HG03565 (cell line): Measurements from ENCODE around the gene SRI.
A peak's percentile ranks its signal among the peaks of the same experiment; 100 is the strongest.
"Not testable (repeated sequence)": the region's sequence is repeated elsewhere in the genome, so short reads cannot be mapped to it uniquely, and the experiment has no call there.

Experiments
- ATAC-seq: cut with Tn5 transposase; IDR thresholded peaks from one replicate; pipeline ENCODE4 v1.9.1; 2021; ENCODE audit warnings: mild to moderate bottlenecking, moderate library complexity; ENCODE audit not compliant: unreplicated experiment

Gene SRI, protein sequence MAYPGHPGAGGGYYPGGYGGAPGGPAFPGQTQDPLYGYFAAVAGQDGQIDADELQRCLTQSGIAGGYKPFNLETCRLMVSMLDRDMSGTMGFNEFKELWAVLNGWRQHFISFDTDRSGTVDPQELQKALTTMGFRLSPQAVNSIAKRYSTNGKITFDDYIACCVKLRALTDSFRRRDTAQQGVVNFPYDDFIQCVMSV

DNA sequence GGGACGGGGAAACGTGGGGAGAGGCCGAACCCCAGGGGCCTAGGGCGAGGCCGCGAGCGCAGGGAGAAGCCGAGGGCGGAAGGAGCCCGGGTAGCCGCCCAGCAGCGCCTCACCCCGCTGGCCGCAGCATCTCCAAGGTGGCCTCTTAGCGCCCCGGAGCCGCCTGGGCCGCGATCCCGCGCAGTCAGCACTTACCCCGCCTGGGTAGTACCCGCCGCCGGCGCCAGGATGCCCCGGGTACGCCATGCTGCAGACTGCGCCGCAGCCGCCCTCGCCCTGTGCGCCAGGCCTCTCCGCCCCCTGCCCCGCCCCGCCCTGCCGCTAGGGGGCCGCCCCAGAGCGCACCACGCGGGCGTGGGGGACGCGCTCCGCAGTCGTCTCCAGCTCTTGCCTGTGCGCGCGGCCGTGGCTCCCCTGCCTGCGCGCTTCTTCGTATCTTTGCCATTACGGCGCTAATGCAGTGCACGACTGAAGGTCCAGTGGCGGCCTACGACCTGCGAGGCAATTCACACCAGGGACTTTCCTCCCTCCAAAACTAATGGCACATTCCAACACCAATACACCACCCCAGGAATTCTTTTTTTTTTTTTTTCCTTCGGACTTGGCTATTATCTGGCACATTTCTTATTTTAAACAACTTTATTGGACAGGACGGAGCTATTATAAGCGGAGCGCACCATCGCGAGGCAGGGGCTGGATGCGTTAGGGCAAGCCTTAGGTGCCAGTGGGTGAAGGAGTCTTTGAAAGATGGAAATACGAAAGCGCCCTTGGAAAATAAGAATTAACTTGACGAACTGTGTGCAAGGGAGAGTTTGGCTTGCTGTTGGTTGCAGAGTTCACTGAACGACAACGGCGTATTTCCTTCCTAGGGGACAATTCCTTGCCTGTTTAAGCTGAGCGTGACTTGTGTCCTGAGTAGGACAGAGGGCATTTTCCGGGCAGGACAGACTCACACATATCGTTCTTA, at the start of gene SRI:
SRI (minus strand) TSS at position 258 of the 967 bp plus-strand sequence; CDS start at position 246, 12 bp downstream.
- ATAC-seq: peak; percentile 48

DNA sequence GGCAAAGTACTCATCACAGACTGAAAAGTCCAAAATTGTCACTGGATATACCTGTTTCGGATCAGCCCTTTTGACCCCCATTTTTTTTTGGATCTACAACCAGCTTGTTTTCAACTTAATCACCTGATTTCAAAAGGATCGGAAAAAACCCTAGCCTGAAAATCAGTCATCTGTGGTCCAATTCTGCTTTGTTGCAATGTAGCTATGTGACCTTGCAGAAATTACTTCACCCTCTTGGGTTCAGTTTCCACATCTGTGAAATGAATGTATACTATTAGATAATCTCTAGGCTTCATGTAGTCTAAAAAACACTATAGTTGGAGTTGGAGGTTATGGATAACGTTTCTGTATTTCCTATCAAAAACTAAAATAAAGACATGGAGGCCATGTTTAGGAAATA, 49.7 kb upstream of the SRI start:
- no peak for ATAC-seq

DNA sequence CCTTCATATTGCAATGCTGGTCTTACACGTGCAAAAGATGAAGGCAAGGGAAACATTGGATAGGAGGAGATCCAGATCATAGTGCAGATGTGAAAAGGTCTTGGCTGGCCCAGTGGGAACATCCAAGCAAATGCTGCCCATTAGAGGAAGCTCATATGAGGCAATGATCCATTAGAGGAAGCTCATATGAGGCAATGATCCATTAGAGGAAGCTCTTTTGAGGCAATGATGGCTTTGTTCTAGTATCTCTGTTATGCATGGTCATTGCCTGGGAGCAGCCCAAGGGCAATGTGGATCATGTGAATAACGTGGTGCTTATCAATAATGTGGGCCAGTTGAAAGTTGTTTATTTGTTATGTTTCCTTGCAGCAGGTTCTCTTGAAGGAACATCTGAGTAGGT, 49.0 kb upstream of the SRI start:
- ATAC-seq: no peak

DNA sequence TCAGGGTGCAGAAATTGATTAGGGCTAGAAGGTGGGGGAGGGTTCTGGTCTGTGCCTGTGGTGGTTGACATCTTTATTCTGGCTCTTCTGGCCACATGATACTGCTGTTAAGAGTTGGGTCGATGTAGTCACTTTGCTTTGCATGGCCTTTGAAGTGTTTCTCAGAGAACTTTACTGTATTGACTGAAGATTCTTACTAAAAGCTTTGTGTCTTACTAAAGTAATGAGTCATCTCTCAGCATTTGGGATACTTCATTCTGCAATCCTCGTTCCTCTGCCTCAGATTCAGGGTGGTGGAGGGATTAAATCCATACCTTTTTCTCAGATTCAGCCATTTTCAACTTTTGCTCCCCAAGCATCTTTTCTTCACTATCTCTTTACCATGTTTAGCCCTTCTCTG, 48.2 kb upstream of the SRI start:
- ATAC-seq: no peak

DNA sequence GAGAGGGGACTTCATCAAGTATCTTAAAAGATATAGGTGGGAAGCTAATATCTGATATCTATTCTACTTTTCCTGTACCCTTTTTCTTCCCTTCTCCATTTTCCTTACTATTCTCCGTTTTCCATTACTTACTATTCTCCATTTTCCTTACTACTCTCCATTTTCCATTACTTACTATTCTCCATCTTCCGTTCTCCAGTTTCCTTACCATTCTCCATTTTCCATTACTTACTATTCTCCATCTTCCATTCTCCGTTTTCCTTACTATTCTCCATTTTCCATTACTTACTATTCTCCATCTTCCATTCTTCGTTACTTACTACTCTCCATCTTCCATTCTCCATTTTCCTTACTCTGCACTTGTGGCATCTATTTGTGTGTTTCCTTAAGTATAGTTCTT, 47.6 kb upstream of the SRI start:
- no peak for ATAC-seq

DNA sequence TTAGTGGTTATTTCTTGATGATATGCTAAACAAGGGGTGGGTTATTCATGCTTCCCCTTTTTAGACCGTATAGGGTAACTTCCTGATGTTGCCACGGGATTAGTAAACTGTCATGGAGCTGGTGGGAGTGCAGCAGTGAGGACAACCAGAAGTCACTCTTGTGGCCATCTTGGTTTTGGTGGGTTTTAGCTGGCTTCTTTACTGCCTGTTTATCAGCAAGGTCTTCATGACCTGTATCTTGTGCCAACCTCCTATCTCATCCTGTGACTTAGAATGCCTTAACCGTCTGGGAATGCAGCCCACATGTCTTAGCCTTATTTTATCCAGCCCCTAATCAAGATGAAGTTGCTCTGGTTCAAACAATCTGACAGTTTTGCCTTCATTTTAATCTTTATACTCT, 45.1 kb upstream of the SRI start:
- ATAC-seq: not testable (repeated sequence)

DNA sequence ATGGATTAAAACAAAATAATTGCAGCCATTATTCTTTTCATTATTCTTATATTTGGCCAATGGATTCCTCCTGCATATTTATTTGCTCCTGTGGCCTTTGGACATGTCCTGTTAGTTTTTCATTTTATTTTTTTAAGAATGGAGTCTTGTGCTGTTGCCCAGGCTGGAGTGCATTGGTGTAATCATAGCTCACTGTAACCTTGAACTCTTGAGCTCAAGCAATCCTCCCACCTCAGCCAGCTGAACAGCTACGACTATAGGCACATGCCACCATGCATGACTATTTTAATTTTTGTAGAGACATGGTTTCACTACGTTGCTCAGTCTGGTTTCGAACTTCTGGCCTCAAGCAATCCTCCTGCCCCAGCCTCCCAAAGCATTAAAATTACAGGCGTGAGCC, 42.7 kb upstream of the SRI start:
- no peak for ATAC-seq

DNA sequence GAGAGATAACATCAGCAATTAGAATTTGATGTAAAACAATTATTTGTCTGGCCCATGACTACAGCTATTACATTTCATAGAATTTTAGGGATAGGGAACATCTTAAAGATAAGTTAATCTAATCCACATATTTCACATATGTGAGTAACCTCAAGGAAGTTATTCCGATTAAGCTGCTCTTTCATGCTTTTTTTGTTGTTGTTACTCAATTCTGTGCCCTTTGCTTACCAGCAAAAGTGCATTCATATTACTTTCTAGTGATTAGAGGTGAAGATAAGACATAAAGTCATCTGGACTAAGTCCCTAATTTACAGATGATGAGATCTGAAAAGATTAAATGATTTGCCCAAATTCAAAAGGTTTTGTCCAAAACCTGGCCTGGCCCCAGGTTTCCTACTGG, 40.9 kb upstream of the SRI start:
- ATAC-seq: no peak

DNA sequence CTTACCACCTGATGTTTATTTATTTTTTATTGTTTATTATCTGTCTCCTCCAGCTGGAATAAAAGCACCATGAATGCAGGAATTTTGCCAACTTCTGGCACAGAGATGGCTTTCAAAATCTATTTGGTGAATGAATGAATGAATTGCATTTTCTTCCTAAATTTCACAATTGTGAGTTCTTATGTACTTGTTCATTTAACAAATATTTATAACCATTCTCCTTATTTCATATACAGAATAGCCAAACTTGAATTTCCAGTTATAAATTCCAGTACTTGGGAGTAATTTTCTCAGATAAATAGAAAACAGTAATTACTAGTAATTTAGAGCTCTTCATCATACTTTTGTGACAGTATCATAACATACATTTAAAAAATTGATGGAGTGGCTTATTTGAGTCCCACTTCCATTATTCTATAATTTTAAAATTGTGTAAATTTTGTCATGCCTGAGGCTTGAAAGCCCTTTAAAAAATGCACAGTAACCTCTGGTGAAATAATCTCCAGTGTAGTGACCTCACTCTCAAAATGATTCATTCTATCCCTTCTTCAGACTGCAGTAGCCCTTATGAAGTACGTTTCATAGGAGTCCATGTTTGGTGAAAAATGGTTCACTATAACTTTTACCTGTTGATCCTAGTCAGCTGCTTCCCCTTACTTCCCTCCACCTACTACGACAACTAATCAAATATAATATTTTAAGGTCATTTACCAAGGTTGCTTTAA, 40.0 kb upstream of the SRI start:
- no peak for ATAC-seq

DNA sequence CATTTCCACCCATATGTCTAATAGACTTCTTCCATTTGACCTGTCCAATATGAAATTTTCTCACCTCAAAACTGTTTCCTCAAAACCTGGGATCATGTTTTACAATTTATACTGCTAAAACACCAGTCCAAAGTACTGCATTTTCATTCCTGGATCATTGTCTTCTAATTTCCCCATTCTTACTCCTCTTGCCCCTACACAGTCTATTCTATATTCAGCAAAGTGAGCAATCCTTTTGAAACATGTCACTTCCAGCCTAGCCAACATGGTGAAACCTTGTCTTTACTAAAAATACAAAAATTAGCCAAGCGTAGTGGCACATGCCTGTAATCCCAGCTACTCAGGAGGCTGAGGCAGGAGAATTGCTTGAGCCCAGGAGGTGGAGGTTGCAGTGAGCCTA, 38.5 kb upstream of the SRI start:
- ATAC-seq: not testable (repeated sequence)

DNA sequence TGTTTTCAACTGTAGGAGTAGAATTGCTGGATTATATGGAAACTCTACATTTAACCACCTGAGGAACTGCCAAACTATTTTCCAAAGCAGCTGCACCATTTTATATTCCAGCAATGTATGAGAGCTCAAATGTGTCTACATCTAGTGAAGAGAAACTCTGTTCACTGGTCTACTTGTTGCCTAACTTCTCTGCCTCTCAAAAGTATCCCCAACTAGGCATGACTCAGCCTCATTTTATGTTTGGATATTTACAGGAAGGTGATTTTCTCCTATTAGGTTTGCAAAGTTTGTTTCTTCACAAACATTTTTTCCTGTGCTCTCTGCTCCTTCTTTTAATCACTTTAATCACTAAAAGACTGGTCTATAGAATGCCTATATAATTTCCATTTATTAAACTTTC, 37.1 kb upstream of the SRI start:
- no peak for ATAC-seq

DNA sequence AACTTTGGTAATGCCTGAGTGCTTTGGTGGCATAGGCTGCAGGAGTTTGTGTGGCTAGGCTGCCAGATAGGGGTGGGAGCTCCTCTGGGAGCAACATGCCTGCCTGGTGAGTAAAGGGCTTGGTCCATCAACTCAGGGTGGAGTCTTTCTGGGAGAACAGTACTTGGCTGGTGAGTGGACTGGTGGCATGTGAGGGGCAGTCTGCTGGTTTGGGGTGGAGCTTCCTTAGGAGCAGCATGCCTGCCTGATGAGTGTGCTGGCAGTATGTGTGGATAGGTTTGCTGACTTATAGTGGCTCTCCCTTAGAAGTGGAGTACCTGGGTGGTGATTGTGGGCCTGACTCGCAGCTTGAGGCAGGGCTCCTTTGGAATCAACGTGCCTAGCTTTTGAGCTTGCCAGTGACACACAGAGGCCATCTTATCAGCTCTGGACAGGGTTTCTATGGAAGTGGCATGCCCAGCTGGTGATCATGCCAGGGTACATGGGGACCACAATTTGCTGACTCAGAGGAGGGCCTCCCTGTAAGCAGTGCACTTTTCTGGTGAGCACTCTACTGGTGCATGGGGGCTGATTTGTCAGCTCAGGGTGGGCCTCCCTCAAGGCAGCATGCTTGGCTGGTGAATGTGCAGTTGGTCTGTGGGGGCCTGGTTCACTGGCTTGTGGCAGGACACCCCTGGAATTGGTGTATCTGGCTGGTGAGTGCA, 35.0 kb upstream of the SRI start:
- no peak for ATAC-seq

DNA sequence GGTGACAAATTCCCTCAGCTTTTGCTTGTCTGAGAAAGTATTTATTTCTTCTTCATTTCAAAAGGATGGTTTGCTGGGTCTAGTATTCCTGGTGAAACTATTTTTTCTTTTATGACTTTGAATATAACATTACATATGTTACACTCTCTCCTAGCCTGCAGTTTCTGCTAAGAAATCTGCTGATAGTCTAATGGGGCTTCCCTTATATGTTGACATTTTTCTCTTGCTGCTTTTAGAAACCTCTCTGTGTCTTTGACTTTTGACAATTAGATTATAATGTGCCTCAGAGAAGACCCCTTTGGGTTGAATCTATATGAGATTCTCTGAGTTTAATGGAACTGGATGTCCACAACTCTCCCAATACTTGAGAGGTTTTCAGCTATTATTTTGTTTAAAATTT, 33.8 kb upstream of the SRI start:
- ATAC-seq: no peak

DNA sequence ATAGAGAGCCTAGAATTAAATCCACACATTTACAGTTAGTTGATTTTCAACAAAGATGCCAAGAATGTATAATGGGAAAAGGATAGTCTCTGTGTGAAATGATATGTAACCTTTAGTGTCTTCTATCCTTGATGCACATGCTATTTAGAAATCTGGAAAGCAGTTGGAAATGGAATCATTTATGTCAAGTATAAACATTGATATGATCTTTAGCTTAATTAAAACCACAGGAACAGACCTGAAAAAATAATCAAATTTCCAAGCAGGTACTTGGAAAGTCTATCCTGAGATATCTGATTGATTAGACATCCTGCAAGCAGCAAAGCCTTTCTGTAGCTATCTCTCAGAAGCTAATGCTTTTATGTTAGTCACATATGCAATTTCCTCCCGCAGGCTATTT, 24.4 kb upstream of the SRI start:
- ATAC-seq: no peak

DNA sequence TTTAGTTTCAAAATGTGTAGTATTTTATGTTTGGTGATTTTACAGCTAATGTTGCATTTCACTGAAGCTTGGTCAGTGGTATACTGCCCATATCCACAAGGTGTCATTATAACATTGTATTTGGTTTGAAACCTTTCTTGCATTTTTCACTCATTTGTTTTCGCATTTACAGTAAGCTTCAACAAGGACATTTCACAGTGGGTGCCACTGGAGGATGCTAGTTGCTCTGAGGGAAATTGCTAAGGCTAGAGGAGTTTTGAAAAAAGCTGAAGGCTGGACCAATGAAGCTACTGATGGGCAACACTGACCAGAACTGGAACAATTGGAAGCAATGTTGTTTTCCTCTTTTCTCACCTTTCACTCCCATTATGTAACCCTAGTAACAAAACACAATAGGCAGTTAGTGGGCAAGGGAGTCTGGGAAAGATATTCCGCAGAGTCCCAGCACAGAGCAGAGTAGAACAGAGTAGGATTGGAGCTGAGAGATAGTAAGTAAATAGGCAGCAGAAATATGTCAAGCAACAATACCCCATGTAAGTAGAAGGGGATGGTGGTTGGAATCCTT, 23.6 kb upstream of the SRI start:
- ATAC-seq: peak; percentile 91

DNA sequence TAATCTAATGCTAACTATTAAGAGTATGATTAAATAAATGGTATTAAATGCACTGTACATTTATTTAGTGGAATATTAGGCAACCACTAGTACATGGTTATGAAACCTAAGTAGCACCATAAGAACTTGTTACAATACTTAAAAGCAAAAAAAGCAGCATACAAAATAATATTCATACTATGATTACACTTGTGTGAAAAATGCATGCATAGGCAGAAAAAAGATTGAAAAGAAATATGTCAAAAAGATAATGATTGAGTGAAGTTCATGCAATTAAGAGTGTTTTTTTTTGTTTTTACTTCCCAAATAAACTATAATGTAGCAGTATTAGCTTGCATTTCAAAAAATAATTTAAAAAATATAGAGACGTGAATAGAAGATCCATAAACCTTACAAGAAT, 20.0 kb upstream of the SRI start:
- no peak for ATAC-seq

DNA sequence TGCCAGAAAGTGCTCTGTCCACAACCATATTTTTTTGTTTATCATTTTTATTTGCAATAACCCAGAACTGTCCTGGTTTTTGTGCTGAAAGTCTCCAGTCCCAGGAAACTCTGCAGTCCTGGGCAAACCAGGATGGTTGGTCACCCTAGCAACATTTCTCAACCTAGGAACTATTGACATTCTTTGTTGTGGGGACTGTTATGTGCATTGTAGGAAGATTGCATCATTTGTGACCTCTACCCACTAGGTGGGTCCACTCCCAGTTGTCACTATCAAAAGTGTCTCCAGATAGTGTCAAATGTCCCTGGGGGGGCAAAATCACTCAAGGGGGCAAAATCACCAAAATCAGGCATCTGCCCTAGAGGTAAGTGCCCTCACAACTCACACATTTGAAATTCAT, 14.0 kb upstream of the SRI start:
- no peak for ATAC-seq

DNA sequence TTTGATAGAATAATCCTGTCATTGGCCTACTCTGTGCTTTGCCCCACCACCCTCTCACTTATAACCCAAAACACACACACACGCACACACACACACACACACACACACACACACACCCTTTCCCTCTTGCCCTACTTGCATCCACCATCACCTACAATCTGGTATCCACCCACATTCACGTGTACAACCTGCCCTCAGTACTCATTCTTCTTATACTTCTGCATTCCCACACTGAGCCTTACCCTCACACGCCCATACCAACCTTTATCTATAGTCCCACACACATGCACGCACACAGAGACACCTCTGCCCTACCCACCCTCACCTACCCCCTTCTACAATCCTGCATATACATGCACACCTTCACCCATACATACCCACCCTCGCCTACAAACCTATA, 10.8 kb upstream of the SRI start:
- ATAC-seq: no peak

DNA sequence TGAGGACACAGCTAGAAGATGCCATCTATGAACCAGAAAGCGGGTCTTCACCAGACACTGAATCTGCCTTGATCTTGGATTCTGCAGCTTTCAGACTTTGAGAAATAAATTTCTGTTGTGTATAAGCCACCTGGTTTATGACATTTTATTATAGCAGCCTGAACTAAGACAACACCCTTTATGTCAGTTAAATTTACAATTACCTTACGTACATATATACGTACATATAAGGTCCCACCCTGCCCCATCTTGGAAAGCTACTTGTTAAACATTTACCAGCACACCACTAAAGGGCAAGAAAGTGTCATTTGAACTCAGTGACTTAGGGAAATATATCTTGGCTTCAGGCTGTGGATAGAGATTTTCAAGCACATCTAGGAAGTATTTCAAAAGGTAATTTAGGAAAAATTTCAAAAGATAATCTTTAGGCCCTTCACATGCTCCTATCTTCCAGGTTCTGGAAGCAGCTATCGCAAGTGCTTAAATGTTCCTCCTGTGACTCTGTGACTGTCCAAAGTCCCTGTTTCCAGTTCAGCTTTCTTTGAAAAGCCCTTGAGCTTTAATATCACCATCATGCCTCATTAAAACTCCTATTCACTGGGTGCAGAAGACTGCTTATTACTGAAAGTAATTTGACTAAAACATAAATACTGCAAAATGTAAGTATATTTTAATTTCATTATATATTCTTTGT, 9.6 kb upstream of the SRI start:
- ATAC-seq: no peak

DNA sequence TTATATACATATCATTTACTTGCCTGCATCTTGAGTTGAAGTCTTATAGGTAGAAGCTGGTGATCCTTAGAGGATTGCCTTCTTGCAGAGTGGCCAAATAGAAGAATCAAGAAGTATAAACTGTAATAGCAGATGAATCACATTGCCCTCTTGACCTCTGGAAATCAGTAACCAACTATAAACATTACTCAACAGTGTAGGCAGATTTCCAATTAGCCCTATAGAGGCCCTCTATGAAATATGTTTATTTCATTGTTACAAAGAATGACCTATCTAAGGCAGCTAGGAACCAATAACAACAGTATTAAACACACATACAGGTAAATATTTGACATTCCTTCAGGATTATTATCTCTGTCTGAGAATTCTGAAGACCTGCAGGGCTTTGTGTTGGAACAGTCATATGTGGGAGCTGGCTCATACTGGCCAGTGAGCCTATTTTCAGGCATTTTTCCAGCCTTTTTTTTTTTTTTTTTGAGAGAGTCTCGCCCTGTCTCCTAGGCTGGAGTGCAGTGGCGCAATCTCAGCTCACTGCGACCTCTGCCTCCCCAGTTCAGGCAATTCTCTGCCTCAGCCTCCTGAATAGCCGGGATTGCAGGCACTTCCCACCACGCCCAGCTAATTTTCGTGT, 7.2 kb upstream of the SRI start:
- no peak for ATAC-seq
